Measurements from ENCODE around the gene GDPGP1.
A peak's percentile ranks its signal among the peaks of the same experiment; 100 is the strongest.
"Not testable (repeated sequence)": the region's sequence is repeated elsewhere in the genome, so short reads cannot be mapped to it uniquely, and the experiment has no call there.

GDPGP1 gene

DNA sequence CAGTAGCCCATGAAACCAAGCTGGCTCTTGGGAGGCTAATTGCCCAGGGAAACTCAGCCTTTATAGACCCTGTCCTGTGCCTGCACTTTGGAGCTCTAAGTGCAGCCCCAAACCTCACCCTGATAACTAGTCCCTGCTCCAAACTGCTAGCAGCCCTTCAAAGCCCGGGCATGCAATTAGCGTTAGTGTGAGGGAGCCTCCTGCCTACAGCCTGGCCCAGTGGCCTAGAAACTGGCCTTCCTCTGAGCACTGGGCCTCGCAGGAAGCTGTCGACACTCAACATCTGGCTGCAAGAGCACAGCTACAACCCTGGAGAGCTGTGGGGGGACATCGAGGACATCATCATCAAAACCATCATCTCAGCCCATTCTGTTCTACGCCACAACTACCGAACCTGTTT lies 23.8 kb downstream of the GDPGP1 start:
- DNase-seq (ENCODE audit: low read depth, low spot score): no peak
- Histone ChIP-seq H3K27ac (no peak overlapping the region), H3K9ac (ENCODE audit: insufficient read length) (no peak overlapping the region), H3K4me3 (no peak overlapping the region), H3K36me3 (ENCODE audit: insufficient read depth, low read length) (no peaks in the 10 kb centered on the region), H3K9me3 (ENCODE audit: low read depth, low read length) (no peaks in the 10 kb centered on the region)
- TF ChIP-seq FOXP2 (optimal IDR thresholded peaks at IDR 0.05; ENCODE audit: control extremely low read depth, extremely low read length, insufficient read depth) (no peak), POLR2AphosphoS5 (IDR thresholded peaks at IDR 0.05; ENCODE audit: borderline replicate concordance, low read depth, low read length) (no peak), EZH2 (IDR thresholded peaks at IDR 0.05) (no peak)

DNA sequence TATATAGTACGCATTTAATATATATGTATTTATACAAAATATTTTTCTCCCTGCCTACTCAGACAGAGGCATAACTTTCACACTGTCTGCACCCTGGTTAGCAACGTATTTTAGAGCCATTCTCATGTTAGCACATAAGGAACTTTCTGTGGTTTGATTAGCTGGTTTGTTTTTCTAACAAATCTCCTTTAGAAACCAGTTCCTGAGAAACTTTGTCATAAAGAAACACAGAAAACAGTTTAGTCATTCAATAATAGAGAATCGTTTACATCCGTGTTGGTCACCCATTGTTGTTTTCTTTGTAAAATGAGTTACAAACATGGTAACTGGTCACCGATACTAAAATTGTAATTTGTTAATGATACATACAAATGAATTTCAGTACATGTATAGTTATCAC lies 25.5 kb downstream of the GDPGP1 start:
- no peak overlapping the region for H3K4me3 ChIP-seq
- no peak overlapping the region for H3K27ac ChIP-seq
- TF ChIP-seq POLR2AphosphoS5 (IDR thresholded peaks at IDR 0.05; ENCODE audit: borderline replicate concordance, low read depth, low read length) (no peak), EZH2 (IDR thresholded peaks at IDR 0.05) (no peak), FOXP2 (optimal IDR thresholded peaks at IDR 0.05; ENCODE audit: control extremely low read depth, extremely low read length, insufficient read depth) (no peak)
- no peaks in the 10 kb centered on the region for H3K36me3 ChIP-seq (ENCODE audit: insufficient read depth, low read length)
- H3K9ac ChIP-seq (ENCODE audit: insufficient read length): no peak overlapping the region
- DNase-seq (ENCODE audit: low read depth, low spot score): no peak
- no peaks in the 10 kb centered on the region for H3K9me3 ChIP-seq (ENCODE audit: low read depth, low read length)

DNA sequence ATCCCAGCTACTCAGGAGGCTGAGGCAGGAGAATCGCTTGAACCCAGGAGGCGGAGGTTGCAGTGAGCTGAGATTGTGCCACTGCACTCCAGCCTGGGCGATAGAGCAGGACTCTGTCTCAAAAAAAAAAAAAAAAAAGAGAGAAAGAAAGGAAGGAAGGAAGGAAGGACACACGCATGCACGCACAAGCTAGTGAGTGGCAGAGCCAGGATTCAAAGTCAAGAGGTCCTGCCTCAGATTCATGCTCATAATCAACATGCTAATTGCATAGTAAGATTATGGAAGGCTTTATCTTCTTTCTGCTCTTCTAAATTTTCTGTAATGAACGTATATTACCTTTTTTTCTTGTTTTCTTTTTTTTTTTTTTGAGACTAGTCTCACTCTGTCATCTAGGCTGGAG lies 26.7 kb downstream of the GDPGP1 start:
- H3K36me3 ChIP-seq (ENCODE audit: insufficient read depth, low read length); H3K9ac ChIP-seq (ENCODE audit: insufficient read length); H3K9me3 ChIP-seq (ENCODE audit: low read depth, low read length); H3K4me3 ChIP-seq; H3K27ac ChIP-seq; DNase-seq (ENCODE audit: low read depth, low spot score): not testable (repeated sequence)

DNA sequence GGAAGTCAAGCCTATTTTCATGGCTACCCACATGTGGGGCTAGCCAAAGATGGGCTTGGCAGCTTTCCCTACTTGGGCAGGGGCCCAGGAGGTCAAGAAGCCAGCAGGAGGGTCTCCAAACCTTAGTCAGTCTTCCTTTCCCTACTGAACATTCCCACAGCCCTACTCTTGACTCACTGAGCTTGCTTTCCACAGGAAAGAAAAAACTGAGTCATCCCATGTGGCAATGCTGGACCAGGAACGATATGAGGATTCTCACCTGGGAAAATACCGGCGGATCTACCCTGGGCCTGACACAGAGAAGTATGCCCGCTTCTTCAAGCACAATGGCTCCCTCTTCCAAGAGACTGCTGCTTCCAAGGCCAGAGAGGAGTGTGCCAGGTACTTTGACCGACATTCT lies 27.8 kb downstream of the GDPGP1 start:
- no peak for TF ChIP-seq FOXP2 (optimal IDR thresholded peaks at IDR 0.05; ENCODE audit: control extremely low read depth, extremely low read length, insufficient read depth)
- TF ChIP-seq POLR2AphosphoS5 (IDR thresholded peaks at IDR 0.05; ENCODE audit: borderline replicate concordance, low read depth, low read length): no peak
- Histone ChIP-seq H3K9ac (ENCODE audit: insufficient read length) (no peak overlapping the region), H3K9me3 (ENCODE audit: low read depth, low read length) (no peaks in the 10 kb centered on the region), H3K36me3 (ENCODE audit: insufficient read depth, low read length) (peaks cover 2% of the 10 kb centered on the region; the same call in 1 of the 2 replicates), H3K4me3 (no peak overlapping the region), H3K27ac (no peak overlapping the region)
- no peak for DNase-seq (ENCODE audit: low read depth, low spot score)

DNA sequence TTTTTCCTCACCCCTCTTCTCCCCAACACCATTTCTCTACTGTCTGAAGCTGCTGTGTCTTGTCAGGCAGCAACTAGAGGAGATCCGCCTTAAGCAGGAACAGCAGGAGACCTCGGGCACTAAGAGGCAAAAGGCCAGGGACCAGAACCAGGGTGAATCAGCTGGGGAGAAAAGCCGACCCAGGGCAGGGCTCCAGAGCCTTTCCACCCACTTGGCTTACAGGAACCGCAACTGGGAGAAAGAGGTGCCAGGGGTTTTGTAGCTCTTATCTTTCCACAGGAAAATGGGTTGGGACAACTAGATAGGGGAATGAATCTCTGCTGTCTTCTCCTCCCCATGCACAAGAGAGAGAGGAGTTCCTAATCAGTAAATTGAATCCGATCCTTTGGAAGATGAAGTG lies 28.4 kb downstream of the GDPGP1 start:
- DNase-seq (ENCODE audit: low read depth, low spot score): no peak
- Histone ChIP-seq H3K9me3 (ENCODE audit: low read depth, low read length) (no peaks in the 10 kb centered on the region), H3K36me3 (ENCODE audit: insufficient read depth, low read length) (peaks cover 8% of the 10 kb centered on the region), H3K27ac (no peak overlapping the region), H3K9ac (ENCODE audit: insufficient read length) (no peak overlapping the region), H3K4me3 (no peak overlapping the region)
- TF ChIP-seq FOXP2 (optimal IDR thresholded peaks at IDR 0.05; ENCODE audit: control extremely low read depth, extremely low read length, insufficient read depth) (no peak), POLR2AphosphoS5 (IDR thresholded peaks at IDR 0.05; ENCODE audit: borderline replicate concordance, low read depth, low read length) (no peak), EZH2 (IDR thresholded peaks at IDR 0.05) (no peak)

DNA sequence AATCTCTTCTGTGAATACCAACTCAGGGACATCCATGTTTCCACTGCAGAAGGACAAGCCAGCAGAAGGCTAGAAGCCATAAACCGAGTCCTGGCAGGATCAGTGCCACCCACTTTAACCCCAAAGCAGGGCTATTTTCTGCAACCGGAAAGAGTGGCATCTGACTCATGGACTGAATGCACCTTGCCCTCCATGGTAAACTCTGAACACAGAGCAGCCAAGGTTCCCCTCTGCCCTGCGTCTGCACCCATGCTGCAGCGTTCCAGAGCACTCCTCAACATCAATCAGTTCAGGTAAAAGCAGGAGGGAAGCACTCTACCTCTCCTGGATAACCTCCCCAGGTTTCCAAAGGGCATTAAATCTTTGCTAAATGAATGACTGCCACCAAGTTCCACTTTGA lies 30.7 kb downstream of the GDPGP1 start:
- H3K9me3 ChIP-seq (ENCODE audit: low read depth, low read length): no peaks in the 10 kb centered on the region
- H3K4me3 ChIP-seq: peak overlapping the region; percentile 89
- peak overlapping the region; percentile 77; the same call in 1 of the 2 replicates for H3K27ac ChIP-seq
- no peak for DNase-seq (ENCODE audit: low read depth, low spot score)
- peaks cover 23% of the 10 kb centered on the region for H3K36me3 ChIP-seq (ENCODE audit: insufficient read depth, low read length)
- TF ChIP-seq POLR2AphosphoS5 (IDR thresholded peaks at IDR 0.05; ENCODE audit: borderline replicate concordance, low read depth, low read length) (no peak), EZH2 (IDR thresholded peaks at IDR 0.05) (no peak)
- peak overlapping the region; percentile 86 for H3K9ac ChIP-seq (ENCODE audit: insufficient read length)

DNA sequence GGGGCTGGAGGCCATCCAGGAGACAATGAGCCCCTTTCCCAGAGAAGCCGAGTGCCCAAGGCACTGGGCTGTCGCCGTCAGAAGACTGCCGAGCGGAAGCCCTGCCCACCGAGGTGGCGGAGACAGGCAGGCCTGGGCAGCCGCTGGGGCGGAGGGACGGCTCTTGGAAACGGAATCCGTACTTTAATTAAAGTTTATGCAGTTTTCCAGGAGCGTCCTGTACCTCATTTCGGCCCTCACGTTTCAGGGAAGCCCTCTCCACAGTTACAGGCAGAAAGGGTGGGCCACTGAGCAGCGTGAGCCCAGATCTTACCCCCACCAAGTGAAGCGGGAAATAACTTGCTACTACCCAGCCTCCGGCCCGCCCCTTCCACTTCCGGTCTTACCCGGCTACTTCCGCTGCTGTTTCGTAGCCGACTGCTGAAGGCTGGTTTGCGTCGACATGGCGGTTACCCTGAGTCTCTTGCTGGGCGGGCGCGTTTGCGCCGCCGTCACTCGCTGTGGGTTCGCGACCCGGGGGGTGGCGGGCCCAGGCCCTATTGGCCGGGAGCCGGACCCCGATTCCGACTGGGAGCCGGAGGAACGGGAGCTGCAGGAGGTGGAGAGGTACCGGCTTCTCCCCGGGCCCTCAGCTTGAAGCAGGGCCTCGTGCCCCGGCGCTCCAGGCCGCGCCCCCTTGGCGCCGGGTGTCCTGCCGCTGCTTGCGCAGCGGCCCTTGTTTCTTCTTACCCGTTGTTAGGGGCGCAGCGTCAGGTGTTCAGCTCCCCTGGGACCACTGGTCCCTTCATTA lies 31.5 kb downstream of the GDPGP1 start, which contains the start of gene NGRN:
TSS of gene NGRN (plus strand) at position 402 of the 790 bp plus-strand sequence. CDS start at position 443, 41 bp downstream.
- Histone ChIP-seq H3K9ac (ENCODE audit: insufficient read length) (peak within 1 kb of the TSS; percentile 86), H3K4me3 (peak within 1 kb of the TSS; percentile 89), H3K36me3 (ENCODE audit: insufficient read depth, low read length) (peaks cover 31% of the 10 kb centered on the region), H3K9me3 (ENCODE audit: low read depth, low read length) (no peaks in the 10 kb centered on the region), H3K27ac (peak within 1 kb of the TSS; percentile 77)
- peak; percentile 42 for DNase-seq (ENCODE audit: low read depth, low spot score)
- TF ChIP-seq EZH2 (IDR thresholded peaks at IDR 0.05) (no peak), POLR2AphosphoS5 (IDR thresholded peaks at IDR 0.05; ENCODE audit: borderline replicate concordance, low read depth, low read length) (peak; percentile 99)

DNA sequence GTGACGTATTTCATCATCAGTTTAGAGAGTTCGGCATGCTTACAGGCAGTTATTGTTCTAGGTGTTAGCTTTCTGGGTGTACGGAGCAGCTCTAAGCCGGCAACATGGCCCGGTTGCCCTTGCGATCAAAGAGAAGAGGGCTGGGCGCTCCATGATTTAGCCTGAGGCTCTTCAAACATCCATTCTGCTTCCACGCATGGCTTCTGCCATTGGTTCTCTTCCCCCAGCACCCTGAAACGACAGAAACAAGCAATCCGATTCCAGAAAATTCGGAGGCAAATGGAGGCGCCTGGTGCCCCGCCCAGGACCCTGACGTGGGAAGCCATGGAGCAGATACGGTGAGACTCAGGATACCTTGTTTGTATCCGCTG lies 32.0 kb downstream of the GDPGP1 start:
- peak overlapping the region; percentile 86 for H3K9ac ChIP-seq (ENCODE audit: insufficient read length)
- H3K4me3 ChIP-seq: peak overlapping the region; percentile 89
- H3K9me3 ChIP-seq (ENCODE audit: low read depth, low read length): no peaks in the 10 kb centered on the region
- peak overlapping the region; percentile 77 for H3K27ac ChIP-seq
- H3K36me3 ChIP-seq (ENCODE audit: insufficient read depth, low read length): peaks cover 37% of the 10 kb centered on the region
- no peak for TF ChIP-seq EZH2 (IDR thresholded peaks at IDR 0.05)
- no peak for TF ChIP-seq FOXP2 (optimal IDR thresholded peaks at IDR 0.05; ENCODE audit: control extremely low read depth, extremely low read length, insufficient read depth)
- no peak for TF ChIP-seq POLR2AphosphoS5 (IDR thresholded peaks at IDR 0.05; ENCODE audit: borderline replicate concordance, low read depth, low read length)
- DNase-seq (ENCODE audit: low read depth, low spot score): no peak

DNA sequence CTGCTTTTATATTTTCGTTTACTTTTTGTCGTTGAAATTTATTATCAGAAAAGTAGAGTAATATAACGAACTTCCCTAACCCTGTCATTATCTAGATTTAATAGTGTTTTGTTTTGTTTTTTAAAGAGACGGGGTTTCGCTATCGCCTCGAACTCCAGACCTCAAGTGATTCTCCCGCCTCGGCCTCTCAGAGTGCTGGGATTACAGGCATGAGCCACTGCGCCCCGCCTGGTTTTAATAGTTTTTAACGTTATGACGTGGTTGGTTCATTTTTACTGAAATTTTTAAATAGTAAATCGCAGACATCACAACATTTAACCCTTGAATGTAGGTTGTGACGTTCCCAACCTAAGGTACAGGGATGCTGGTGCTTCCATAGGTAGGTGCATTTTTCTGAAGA lies 32.5 kb downstream of the GDPGP1 start:
- TF ChIP-seq EZH2 (IDR thresholded peaks at IDR 0.05): no peak
- TF ChIP-seq POLR2AphosphoS5 (IDR thresholded peaks at IDR 0.05; ENCODE audit: borderline replicate concordance, low read depth, low read length): no peak
- TF ChIP-seq FOXP2 (optimal IDR thresholded peaks at IDR 0.05; ENCODE audit: control extremely low read depth, extremely low read length, insufficient read depth): no peak
- Histone ChIP-seq H3K36me3 (ENCODE audit: insufficient read depth, low read length) (peaks cover 42% of the 10 kb centered on the region), H3K9ac (ENCODE audit: insufficient read length) (peak overlapping the region; percentile 86), H3K4me3 (peak overlapping the region; percentile 89), H3K27ac (peak overlapping the region; percentile 77), H3K9me3 (ENCODE audit: low read depth, low read length) (no peaks in the 10 kb centered on the region)
- DNase-seq (ENCODE audit: low read depth, low spot score): no peak
